Amniotic epithelial cell (primary cell): ENCODE data around the gene SMARCD2.
A peak's percentile ranks its signal among the peaks of the same experiment; 100 is the strongest.
"Not testable (repeated sequence)": the region's sequence is repeated elsewhere in the genome, so short reads cannot be mapped to it uniquely, and the experiment has no call there.

Source experiments
- DNase-seq: peaks from one replicate; pipeline ENCODE4 v3.0.0-alpha.2; 2010; ENCODE audit warnings: low read depth

SMARCD2 gene

GRCh38 chr17:63842540-63843386 is at the start of gene SMARCD2:
Gene SMARCD2, minus strand, starts transcription at chr17:63842685. Its CDS starts 11 bp downstream, at chr17:63842674.
- DNase-seq: peak; percentile 99

- peak; percentile 17 for DNase-seq
Measured at GRCh38 chr17:63889026-63889848, 46.8 kb upstream of the SMARCD2 start.

DNA sequence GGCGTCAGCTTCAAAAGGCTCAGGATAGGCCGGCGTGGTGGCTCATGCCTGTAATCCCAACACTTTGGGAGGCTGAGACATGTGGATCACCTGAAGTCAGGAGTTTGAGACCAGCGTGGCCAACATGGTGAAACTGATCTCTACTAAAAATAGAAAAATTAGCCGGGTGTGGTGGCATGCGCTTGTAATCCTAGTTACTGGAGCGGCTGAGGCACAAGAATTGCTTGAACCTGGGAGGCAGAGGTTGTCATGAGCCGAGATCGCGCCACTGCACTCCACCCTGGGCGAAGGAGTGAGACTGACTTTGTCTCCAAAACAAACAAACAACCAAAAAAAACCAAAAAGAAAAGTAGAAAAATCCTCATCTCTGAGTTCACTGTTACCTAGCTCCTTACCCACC is 42.6 kb upstream of the SMARCD2 start:
- DNase-seq: not testable (repeated sequence)

GRCh38 chr17:63882626-63883126 is 40.2 kb upstream of the SMARCD2 start:
- DNase-seq: not testable (repeated sequence)

DNA sequence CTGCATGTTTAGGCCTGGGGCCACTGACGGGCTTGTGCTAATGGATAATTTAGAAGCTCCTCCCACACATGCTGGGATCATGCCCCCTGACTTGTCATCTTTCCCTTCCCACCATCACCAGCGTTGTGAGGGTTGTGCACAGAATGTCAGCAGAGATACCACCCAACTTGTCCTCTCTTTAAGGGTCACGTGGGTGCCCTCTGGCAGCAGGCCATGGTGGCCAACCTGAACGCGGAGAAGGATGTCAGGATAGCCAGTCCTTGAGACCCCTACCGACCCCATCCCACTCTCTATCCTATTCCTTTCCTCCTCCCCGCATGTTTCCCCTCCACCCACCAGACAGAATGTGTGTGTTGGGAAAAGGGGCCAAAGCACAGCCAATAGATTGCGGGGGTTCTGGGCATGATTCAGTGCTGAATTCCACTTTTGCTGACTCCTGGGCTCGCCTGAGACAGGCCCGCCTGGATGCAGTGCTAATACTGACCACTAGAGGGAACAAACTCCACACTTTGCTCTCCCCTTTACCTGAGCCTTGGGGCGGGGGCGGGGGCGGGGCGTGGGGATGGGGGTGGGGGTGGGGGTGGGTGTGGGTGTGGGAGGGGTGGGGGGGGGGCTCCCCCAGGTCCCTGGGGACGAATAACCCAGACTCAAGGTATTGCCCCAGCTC is 39.6 kb upstream of the SMARCD2 start, which contains the start of gene GH2:
Gene GH2, minus strand, starts transcription at position 10 of the 667 bp plus-strand sequence. CDS start 143 bp downstream, outside the sequence.
- peak; percentile 55 for DNase-seq

DNA sequence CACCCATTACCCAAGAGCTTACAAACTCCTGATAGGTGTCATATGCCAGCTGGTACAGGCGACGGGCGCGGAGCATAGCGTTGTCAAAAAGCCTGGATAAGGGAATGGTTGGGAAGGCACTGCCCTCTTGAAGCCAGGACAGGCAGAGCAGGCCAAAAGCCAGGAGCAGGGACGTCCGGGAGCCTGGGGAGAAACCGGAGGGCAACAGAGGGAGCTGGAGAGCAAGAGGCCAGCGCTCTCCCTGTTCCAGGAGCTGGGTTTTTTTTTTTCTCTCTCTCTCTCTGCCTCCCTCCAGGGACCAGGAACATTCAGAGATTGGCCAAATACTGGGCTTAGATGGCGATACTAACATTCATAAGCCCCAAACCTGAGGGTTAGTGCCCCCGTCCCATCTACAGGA is 38.9 kb upstream of the SMARCD2 start:
- DNase-seq: not testable (repeated sequence)

- DNase-seq: no peak
Measured at GRCh38 chr17:63880706-63881105, 38.2 kb upstream of the SMARCD2 start.

GRCh38 chr17:63878413-63878812 is 35.9 kb upstream of the SMARCD2 start:
- DNase-seq: not testable (repeated sequence)

DNA sequence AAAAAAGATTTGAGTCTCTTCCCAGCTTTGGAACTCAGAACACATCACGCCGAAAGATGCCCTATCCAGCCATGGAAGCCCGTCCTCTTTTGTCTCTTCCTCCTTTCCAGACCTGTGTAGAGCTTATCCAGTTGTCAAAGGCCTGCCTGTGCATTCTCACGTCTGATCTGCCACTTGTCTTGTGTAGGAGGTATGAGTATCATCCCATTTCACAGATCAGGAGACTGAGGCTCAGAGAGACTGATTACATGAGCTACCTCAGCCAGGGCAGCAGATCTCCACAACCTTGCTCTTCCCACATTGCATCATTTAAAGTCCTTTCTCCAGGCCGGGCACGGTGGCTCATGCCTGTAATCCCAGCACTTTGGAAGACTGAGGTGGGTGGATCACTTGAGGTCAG is 32.2 kb upstream of the SMARCD2 start:
- DNase-seq: not testable (repeated sequence)

GRCh38 chr17:63874061-63874626 is 31.7 kb upstream of the SMARCD2 start:
- DNase-seq: not testable (repeated sequence)

DNA sequence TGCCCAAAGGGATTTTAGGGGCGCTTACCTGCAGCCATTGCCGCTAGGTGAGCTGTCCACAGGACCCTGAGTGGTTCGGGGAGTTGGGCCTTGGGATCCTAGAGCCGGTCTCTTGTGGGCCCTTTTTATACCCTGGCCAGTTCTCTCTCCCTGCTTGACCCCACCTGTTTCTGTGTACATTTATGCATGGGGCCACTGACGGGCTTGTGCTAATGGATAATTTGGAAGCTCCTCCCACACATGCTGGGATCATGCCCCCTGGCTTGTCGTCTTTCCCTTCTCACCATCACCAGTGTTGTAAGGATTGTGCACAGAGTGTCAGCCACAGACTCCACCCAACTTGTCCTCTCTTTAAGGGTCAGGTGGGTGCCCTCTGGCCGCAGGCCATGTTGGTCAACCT is 31.1 kb upstream of the SMARCD2 start, which contains the start of gene CSH2:
Gene CSH2, minus strand, starts transcription at position 101 of the 400 bp plus-strand sequence. Its CDS starts 63 bp downstream, at position 38.
- not testable (repeated sequence) for DNase-seq

- not testable (repeated sequence) for DNase-seq
Measured at GRCh38 chr17:63871646-63872365, 29.3 kb upstream of the SMARCD2 start.

DNA sequence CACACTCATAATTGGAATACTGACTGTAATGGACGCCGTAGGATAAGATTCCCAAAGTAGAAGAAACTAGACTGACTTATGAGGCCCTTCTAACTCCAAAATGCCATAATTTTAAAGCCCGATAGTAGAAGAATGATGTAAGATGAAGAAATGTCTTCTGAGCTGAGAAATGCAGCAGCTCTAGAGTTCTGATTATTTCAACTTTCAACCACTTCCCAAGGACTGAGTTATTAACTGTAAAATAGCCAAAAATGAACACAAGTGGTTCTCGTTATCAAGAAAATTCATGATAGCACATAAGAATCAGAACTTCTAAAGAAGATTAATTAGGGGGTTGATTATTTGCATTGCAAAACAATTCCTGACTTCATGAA is 27.8 kb upstream of the SMARCD2 start:
- DNase-seq: not testable (repeated sequence)

DNA sequence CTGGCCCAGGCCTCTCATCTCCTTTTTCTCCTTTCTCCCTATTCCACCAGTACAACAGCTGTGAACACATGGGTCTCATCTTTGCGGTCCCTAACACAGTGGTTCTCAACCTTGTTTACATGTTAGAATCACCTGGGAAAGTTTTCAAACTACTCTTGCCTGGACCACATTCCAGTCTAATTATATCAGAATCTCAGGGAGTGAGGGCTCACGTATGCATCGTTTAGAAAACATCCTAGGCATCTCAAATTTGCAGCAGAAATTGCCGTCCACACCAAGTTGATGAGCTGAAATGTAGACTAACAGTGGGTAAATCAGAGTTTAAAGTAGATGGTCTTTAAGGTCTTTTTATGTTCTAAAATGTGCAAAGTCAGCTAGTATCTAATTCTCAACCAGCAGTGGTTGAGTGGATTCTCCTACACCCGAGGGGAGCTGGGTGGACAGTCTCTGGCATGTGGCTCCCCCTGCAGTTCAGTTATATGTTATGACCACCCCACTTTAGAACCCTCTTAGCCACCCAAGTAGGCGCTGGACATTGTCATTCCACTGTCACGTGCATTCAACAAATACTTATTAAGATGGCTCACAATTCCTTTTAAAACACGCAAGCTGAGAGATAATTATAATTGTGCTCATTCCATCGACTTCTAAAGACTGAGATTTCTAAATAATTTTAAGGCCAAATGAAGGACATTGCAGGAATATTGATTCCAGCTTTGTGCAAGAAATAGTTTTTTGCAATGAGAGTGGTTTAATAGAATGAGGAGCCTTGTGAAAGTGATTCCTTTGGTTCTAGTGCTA is 27.2 kb upstream of the SMARCD2 start:
- peak; percentile 26 for DNase-seq

DNA sequence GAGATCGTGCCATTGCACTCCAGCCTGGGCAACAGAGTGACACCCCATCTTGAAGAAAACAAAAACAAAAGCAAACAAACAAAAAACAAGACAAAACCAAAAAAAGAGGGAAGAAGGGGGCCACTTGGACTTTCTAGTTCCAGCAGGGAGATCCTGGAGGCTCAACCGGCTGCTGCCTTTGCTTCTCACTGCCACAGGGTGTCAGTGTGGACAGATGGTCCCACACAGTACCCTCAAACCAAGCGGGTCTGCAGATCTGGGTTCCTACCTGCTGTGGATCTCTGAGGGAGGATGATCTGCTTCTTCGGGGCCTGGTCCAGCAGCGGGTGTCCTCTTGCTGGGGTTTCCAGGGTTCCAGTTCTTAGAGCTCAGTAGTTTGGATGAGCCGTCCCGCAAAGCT is 24.1 kb upstream of the SMARCD2 start:
- DNase-seq: not testable (repeated sequence)

DNA sequence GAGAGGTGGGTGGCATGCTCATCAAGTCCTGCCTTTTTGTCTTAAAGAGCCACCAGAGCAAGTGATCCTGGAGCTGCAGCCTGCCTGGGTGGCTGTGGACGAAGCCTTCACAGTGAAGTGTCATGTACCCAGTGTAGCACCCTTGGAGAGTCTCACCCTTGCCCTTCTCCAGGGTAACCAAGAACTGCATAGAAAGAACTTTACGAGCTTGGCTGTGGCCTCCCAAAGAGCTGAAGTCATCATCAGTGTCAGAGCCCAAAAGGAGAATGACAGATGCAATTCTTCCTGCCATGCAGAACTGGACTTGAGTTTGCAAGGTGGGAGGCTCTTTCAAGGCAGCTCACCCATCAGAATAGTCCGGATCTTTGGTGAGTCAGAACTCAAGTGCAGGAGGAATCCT is 16.8 kb upstream of the SMARCD2 start:
- DNase-seq: no peak

GRCh38 chr17:63856425-63856824 is 13.9 kb upstream of the SMARCD2 start:
- DNase-seq: not testable (repeated sequence)

DNA sequence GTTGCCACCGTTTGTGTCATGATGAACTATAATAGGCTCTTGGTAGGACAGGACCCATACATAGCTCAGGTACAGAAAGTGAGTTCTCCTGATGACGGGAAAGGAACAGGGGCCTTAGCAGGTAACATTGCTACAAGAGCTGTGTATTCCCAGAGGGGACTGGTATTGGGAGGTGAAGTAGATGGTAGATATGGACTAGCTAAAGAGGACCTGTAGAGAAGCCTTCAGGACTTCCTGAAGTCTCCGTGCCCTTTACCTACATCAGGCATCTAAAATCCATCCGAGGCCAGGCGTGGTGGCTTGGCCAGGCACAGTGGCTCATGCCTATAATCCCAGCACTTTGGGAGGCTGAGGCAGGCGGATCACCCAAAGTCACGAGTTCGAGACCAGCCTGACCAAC is 12.7 kb upstream of the SMARCD2 start:
- no peak for DNase-seq

DNA sequence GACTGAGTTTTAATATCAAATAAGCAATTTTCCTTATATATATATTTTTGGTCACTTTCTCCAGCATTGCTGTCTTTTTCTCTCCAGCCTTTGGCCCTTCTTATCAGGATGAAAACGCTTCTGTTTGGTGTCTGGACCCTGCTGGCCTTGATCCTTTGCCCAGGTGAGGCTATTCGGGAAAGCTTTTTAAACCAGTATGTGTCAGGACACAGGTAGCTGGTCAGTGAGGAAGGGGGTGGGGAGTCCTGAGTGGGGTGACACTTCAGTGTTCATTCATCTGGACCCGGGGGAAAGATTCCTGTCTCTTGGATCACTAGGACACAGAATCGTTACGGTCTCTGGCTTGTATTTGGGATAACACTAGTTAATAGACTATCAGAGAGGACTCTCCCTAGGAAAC is 12.2 kb upstream of the SMARCD2 start:
- DNase-seq: no peak

- no peak for DNase-seq
Measured at GRCh38 chr17:63853260-63853659, 10.8 kb upstream of the SMARCD2 start.
